HCT116 (cell line): ENCODE results near the gene PPP2R5C. TPM values are rescaled to one million over a fixed set of nuclear protein-coding genes. Genes with fewer than 3 reads are reported as not detected.

ENCODE experiments used
- ATAC-seq: fragments of 200-7000 bp; cut with Tn5 transposase; 2 replicates; pipeline ENCODE4 v1.9.1; 2020; ENCODE audit warnings: mild to moderate bottlenecking, moderate library complexity
- BruUV-seq: library from RNA; stranded (reverse); fragments of 400-500 nt; replicated peaks from 2 replicates; lab custom pipeline; 2021; lab: Mats Ljungman, UMichigan
- CTCF ChIA-PET: fragments of 300-600 bp; sonication (Branson Sonifier 250); formaldehyde crosslinking; loops from one replicate; lab custom pipeline; 2021; ENCODE audit warnings: antibody characterized with exemption; lab: Charles Lee
- POLR2A ChIA-PET: fragments of 300-600, 350-600 bp; sonication (Branson Sonifier 250); formaldehyde crosslinking; loops from one replicate; lab custom pipeline; 2021; ENCODE audit warnings: antibody characterized with exemption; lab: Charles Lee
- RAD21 ChIA-PET, 2 experiments: fragments of 300-600 bp; sonication (Branson Sonifier 250); formaldehyde crosslinking; loops; one replicate each; lab custom pipeline; 2023; ENCODE audit warnings: low total read pairs in 2 of 2; ENCODE audit not compliant: uncharacterized antibody in 2 of 2, unreplicated experiment in 2 of 2, low non-redundant PET in 1 of 2; lab: Charles Lee
- DNase-seq: peaks from one replicate; pipeline ENCODE4 v3.0.0-alpha.2; 2010; ENCODE audit warnings: low read depth, low spot score
- H2AFZ ChIP-seq: fragments of 200-600 bp; shearing (Covaris generic), sonication (generic); 2 replicates; pipeline ENCODE4 v1.6.1; 2017; ENCODE audit warnings: low read depth, mixed run types, mixed read lengths, antibody characterized with exemption, low read length; ENCODE audit not compliant: poor library complexity, severe bottlenecking
- H3K27ac ChIP-seq: 2 replicates; pipeline ENCODE4 v1.5.1; 2012; ENCODE audit warnings: low read depth, low read length
- H3K27me3 ChIP-seq: fragments of 200-600 bp; sonication (generic); 2 replicates; pipeline ENCODE4 v1.6.1; 2016; ENCODE audit warnings: mixed run types, low read length, mixed read lengths; ENCODE audit not compliant: insufficient read depth
- H3K36me3 ChIP-seq, 2 experiments: fragments of 200-500 bp in 1 of 2; fragments of 200-600 bp in 1 of 2; sonication (Bioruptor generic) in 1 of 2; sonication (generic) in 1 of 2; 2 replicates each; pipeline versions ENCODE4 v1.5.1 to v1.6.1; 2014 to 2016; ENCODE audit warnings: low read length in 2 of 2, inconsistent platforms in 1 of 2, mixed read lengths in 1 of 2, mixed run types in 1 of 2; ENCODE audit not compliant: insufficient read depth in 2 of 2, control insufficient read depth in 1 of 2
- H3K4me1 ChIP-seq, 2 experiments: fragments of 200-600 bp in 1 of 2; sonication (generic) in 1 of 2; 2 replicates each; pipeline versions ENCODE4 v1.5.1 to v1.6.1; 2012 to 2017; ENCODE audit warnings: low read length in 2 of 2, inconsistent platforms in 1 of 2, mild to moderate bottlenecking in 1 of 2, mixed read lengths in 1 of 2, mixed run types in 1 of 2, moderate library complexity in 1 of 2; ENCODE audit not compliant: insufficient read depth in 2 of 2, control insufficient read depth in 1 of 2
- H3K4me2 ChIP-seq: fragments of 200-600 bp; sonication (generic); 2 replicates; pipeline ENCODE4 v1.6.1; 2017; ENCODE audit warnings: mixed run types, low read length, mixed read lengths
- H3K4me3 ChIP-seq, 2 experiments: fragments of 200-600 bp in 1 of 2; sonication (generic) in 1 of 2; replicated peaks in 1 of 2; 2 replicates each; pipeline ENCODE4 v1.5.1; 2011 to 2016; ENCODE audit warnings: low read length in 2 of 2, control low read depth in 1 of 2, low read depth in 1 of 2, mild to moderate bottlenecking in 1 of 2, mixed read lengths in 1 of 2, mixed run types in 1 of 2
- H3K79me2 ChIP-seq: fragments of 200-600 bp; sonication (generic); 2 replicates; pipeline ENCODE4 v1.6.1; 2017; ENCODE audit warnings: mild to moderate bottlenecking, mixed run types, low read length, moderate library complexity, mixed read lengths; ENCODE audit not compliant: insufficient read depth
- H3K9ac ChIP-seq: fragments of 200-600 bp; sonication (generic); 2 replicates; pipeline ENCODE4 v1.6.1; 2016; ENCODE audit warnings: low read length, mixed read lengths
- H3K9me2 ChIP-seq: fragments of 200-600 bp; sonication (generic), shearing (Covaris generic); 2 replicates; pipeline ENCODE4 v1.6.1; 2017; ENCODE audit warnings: mixed run types, mild to moderate bottlenecking, moderate library complexity; ENCODE audit not compliant: insufficient read depth
- H3K9me3 ChIP-seq, 2 experiments: fragments of 200-500 bp in 1 of 2; fragments of 200-600 bp in 1 of 2; sonication (Bioruptor generic) in 1 of 2; sonication (generic) in 1 of 2; 2 replicates each; pipeline ENCODE4 v1.6.1; 2014 to 2017; ENCODE audit warnings: low read length in 2 of 2, mixed read lengths in 2 of 2, inconsistent platforms in 1 of 2, low read depth in 1 of 2, mild to moderate bottlenecking in 1 of 2, mixed run types in 1 of 2, moderate library complexity in 1 of 2; ENCODE audit not compliant: control insufficient read depth in 1 of 2, insufficient read depth in 1 of 2
- H4K20me1 ChIP-seq: fragments of 200-600 bp; sonication (generic), shearing (Covaris generic); 2 replicates; pipeline ENCODE4 v1.6.1; 2017; ENCODE audit warnings: mixed run types, mild to moderate bottlenecking, moderate library complexity; ENCODE audit not compliant: insufficient read depth
- CEBPB ChIP-seq: IDR thresholded peaks from 2 replicates; pipeline ENCODE4 v1.6.1; 2012; ENCODE audit warnings: low read depth
- ELF1 ChIP-seq: IDR thresholded peaks from 2 replicates; pipeline ENCODE4 v1.6.1; 2012; ENCODE audit warnings: low read depth, borderline replicate concordance
- EZH2phosphoT487 ChIP-seq: fragments of 200-600 bp; IDR thresholded peaks from 2 replicates; pipeline ENCODE4 v1.6.1; 2018; ENCODE audit warnings: antibody characterized with exemption, borderline replicate concordance
- FOSL1 ChIP-seq: IDR thresholded peaks from 2 replicates; pipeline ENCODE4 v1.6.1; 2012; ENCODE audit warnings: low read depth
- POLR2A ChIP-seq: IDR thresholded peaks from 2 replicates; pipeline ENCODE4 v1.7.0; 2011; ENCODE audit warnings: borderline replicate concordance; ENCODE audit not compliant: insufficient read depth, insufficient read length; ENCODE audit errors: extremely low read depth
- SRF ChIP-seq: IDR thresholded peaks from 2 replicates; pipeline ENCODE4 v1.6.1; 2012; ENCODE audit warnings: low read depth
- YY1 ChIP-seq: IDR thresholded peaks from 2 replicates; pipeline ENCODE4 v1.6.1; 2011; ENCODE audit warnings: low read length, low read depth, moderate library complexity, mild to moderate bottlenecking; ENCODE audit not compliant: insufficient replicate concordance; ENCODE audit errors: extremely low read depth
- ZNF274 ChIP-seq: fragments of 200-500 bp; sonication (Bioruptor generic); IDR thresholded peaks from 2 replicates; pipeline ENCODE4 v1.6.1; 2014; ENCODE audit warnings: mild to moderate bottlenecking, low read depth, low read length, inconsistent platforms
- intact Hi-C: fragments of 100-400 bp; cut with micrococcal nuclease; formaldehyde crosslinking; loops from 2 replicates; pipeline ENCODE4 v1.10.0; 2022
- total RNA-seq: library from RNA; stranded (reverse); gene quantifications from one replicate; pipeline ENCODE4 v1.2.1, GENCODE V29; 2021; ENCODE audit not compliant: unreplicated experiment
- TF ChIP-seq, protein P1 (sequence below), 3 experiments: fragments of 200-600 bp in 1 of 3; sonication (generic) in 1 of 3; IDR thresholded peaks in 2 of 3; conservative IDR thresholded peaks in 1 of 3; 2 replicates each; pipeline ENCODE4 v1.5.1; 2012 to 2017; ENCODE audit warnings: low read depth in 2 of 3, low read length in 2 of 3, antibody characterized with exemption in 1 of 3, borderline replicate concordance in 1 of 3, control low read depth in 1 of 3, mild to moderate bottlenecking in 1 of 3, mixed read lengths in 1 of 3, mixed run types in 1 of 3, moderate library complexity in 1 of 3; ENCODE audit not compliant: insufficient read depth in 1 of 3

PPP2R5C gene
- total RNA-seq, 1 experiment from 2014 or later: 117 TPM

DNA sequence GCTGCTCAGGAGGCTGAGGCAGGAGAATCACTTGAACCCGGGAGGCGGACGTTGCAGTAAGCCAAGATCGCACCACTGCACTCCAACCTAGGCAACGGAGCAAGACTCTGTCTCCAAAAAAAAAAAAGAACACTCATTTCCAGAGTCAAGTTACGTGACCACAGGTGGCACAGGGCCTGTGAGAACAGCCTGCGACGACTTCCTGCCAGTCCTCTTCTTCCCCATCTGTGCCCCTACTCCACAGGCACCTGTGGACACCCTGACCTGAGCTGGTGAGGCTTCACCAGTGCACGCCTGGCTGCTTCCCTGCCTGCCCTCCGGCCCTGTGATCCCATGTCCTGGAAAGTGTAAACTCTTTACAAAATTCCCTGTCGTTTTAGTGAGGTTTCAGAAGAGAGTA lies 77.7 kb downstream of the PPP2R5C start:
- Histone ChIP-seq H2AFZ (no peak overlapping the region), H4K20me1 (0 out of 2 replicates have a peak, but pooled peaks cover 8% of the 10 kb centered on the region), H3K9me2 (no peaks in the 10 kb centered on the region), H3K27ac (no peak overlapping the region), H3K4me3 (no peak overlapping the region), H3K36me3 (no peaks in the 10 kb centered on the region), H3K4me1 (0 out of 4 replicates have a peak, but pooled peaks cover 0 to 2% of the 10 kb centered on the region in 2 experiments), H3K9me3 (no peaks in the 10 kb centered on the region), H3K27me3 (no peaks in the 10 kb centered on the region), H3K4me2 (no peak overlapping the region), H3K79me2 (peaks cover 60% of the 10 kb centered on the region), H3K9ac (no peak overlapping the region)
- ChIA-PET CTCF (no interaction called here), POLR2A (no interaction called here), RAD21 (no interaction called here)
- TF ChIP-seq ZNF274 (no peak), YY1 (no peak), POLR2A (no peak), SRF (no peak), ELF1 (no peak)
- no TSS peak for BruUV-seq
- DNase-seq (no peak), ATAC-seq (no peak)
- intact Hi-C loops: no loop called here

DNA sequence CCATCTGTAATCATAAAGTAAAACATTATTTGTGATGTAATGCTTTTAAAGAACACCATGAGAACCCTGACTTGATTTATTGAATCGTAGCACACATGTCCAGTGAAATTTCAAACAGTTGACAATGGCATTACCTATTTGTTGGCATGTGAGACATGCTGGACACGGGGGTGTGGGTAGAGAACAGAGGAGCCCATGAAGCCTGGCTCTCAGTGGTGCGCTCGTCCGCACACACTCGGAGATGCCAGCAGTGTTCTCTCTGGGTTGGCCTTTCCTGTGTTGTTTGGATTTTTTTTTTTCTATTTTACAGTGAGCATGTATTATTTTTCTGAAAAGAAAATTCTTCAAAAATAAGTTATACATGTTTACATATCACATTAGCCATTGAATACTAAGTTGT lies 78.2 kb downstream of the PPP2R5C start:
- BruUV-seq: no TSS peak

More for the DNA sequence above, 78.2 kb downstream of the PPP2R5C start:
- RAD21 ChIA-PET: no interaction called here
- Histone ChIP-seq H3K4me3 (no peak overlapping the region), H3K36me3 (no peaks in the 10 kb centered on the region), H4K20me1 (0 out of 2 replicates have a peak, but pooled peaks cover 8% of the 10 kb centered on the region)
- TF ChIP-seq EZH2phosphoT487 (no peak), SRF (no peak), CEBPB (no peak), FOSL1 (no peak)
- TF ChIP-seq, protein P1, sequence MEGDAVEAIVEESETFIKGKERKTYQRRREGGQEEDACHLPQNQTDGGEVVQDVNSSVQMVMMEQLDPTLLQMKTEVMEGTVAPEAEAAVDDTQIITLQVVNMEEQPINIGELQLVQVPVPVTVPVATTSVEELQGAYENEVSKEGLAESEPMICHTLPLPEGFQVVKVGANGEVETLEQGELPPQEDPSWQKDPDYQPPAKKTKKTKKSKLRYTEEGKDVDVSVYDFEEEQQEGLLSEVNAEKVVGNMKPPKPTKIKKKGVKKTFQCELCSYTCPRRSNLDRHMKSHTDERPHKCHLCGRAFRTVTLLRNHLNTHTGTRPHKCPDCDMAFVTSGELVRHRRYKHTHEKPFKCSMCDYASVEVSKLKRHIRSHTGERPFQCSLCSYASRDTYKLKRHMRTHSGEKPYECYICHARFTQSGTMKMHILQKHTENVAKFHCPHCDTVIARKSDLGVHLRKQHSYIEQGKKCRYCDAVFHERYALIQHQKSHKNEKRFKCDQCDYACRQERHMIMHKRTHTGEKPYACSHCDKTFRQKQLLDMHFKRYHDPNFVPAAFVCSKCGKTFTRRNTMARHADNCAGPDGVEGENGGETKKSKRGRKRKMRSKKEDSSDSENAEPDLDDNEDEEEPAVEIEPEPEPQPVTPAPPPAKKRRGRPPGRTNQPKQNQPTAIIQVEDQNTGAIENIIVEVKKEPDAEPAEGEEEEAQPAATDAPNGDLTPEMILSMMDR (IDR thresholded peaks at IDR 0.05 in 2 of 3, conservative IDR thresholded peaks at IDR 0.05 in 1 of 3; ENCODE audit: borderline replicate concordance in 1 of 3, insufficient read depth in 1 of 3, low read depth in 2 of 3, low read length in 2 of 3): no peak
- TF ChIP-seq, all 23 proteins: peak for 0
- ChIA-PET CTCF (no interaction called here), POLR2A (no interaction called here)
- intact Hi-C loops: no loop called here
- no peak overlapping the region for H3K9ac ChIP-seq
- no peak overlapping the region for H3K27ac ChIP-seq
- H3K9me3 ChIP-seq: no peaks in the 10 kb centered on the region
- peaks cover 59% of the 10 kb centered on the region for H3K79me2 ChIP-seq
- no peak overlapping the region for H2AFZ ChIP-seq
- no peaks in the 10 kb centered on the region for H3K27me3 ChIP-seq
- no peaks in the 10 kb centered on the region for H3K9me2 ChIP-seq
- no peak for DNase-seq
- H3K4me2 ChIP-seq: no peak overlapping the region
- 0 out of 4 replicates have a peak, but pooled peaks cover 0 to 2% of the 10 kb centered on the region in 2 experiments for H3K4me1 ChIP-seq
- no peak for ATAC-seq
